ENCODE measurements around the gene OPCML. TPM values are rescaled to one million over a fixed set of nuclear protein-coding genes. Genes with fewer than 3 reads are reported as not detected.

Gene OPCML
- total RNA-seq, 1 experiment from 2014 or later: 0.94 TPM

GRCh38 chr11:133173810-133174412, 358.4 kb downstream of the OPCML start:
- no peak for DNase-seq
- Histone ChIP-seq H3K23me2 (ENCODE audit: insufficient read length, low read depth, low read length, poor library complexity, severe bottlenecking) (no peaks in the 10 kb centered on the region), H3K27me3 (ENCODE audit: insufficient read depth, low read length) (no peaks in the 10 kb centered on the region), H2AFZ (ENCODE audit: low read length) (no peak overlapping the region), H3K56ac (ENCODE audit: insufficient read length, low read depth, low read length) (no peak overlapping the region), H2BK12ac (ENCODE audit: insufficient read length, low read depth, low read length) (no peak overlapping the region), H2BK20ac (ENCODE audit: low read depth, low read length, poor library complexity, severe bottlenecking) (no peak overlapping the region), H2AK5ac (ENCODE audit: insufficient read length, low read length) (no peak overlapping the region), H3K14ac (ENCODE audit: insufficient read depth, low read length) (no peak overlapping the region), H2BK120ac (ENCODE audit: low read depth, low read length, poor library complexity, severe bottlenecking) (no peak overlapping the region), H4K5ac (ENCODE audit: insufficient read length, low read depth, low read length) (no peak overlapping the region), H3K79me1 (ENCODE audit: insufficient read depth, low read depth, low read length, poor library complexity, severe bottlenecking) (no peaks in the 10 kb centered on the region), H3K9me3 (ENCODE audit: control insufficient read depth, low read depth, low read length) (no peaks in the 10 kb centered on the region), H3T11ph (ENCODE audit: low read length) (no peak overlapping the region), H3K18ac (ENCODE audit: insufficient read length, low read depth, low read length) (no peak overlapping the region), H3K23ac (ENCODE audit: insufficient read length, low read depth, low read length) (no peak overlapping the region), H3K4me2 (ENCODE audit: insufficient read depth, insufficient read length, low read length) (no peak overlapping the region), H4K91ac (ENCODE audit: insufficient read length, low read depth, low read length) (no peak overlapping the region), H3K9ac (ENCODE audit: extremely low read depth, insufficient read length, low read length) (no peak overlapping the region), H3K27ac (ENCODE audit: insufficient read length, low read depth, low read length) (no peak overlapping the region), H2BK15ac (ENCODE audit: low read depth, low read length) (no peak overlapping the region), H4K8ac (replicated peaks; ENCODE audit: insufficient read length, low read depth, low read length) (no peak overlapping the region), H2BK5ac (ENCODE audit: insufficient read length, low read length) (no peak overlapping the region), H4K20me1 (ENCODE audit: control insufficient read depth, insufficient read depth, insufficient read length) (no peaks in the 10 kb centered on the region), H3K4me1 (ENCODE audit: insufficient read depth, low read length) (no peaks in the 10 kb centered on the region), H3K79me2 (ENCODE audit: insufficient read depth, low read length) (no peaks in the 10 kb centered on the region), H3K4ac (ENCODE audit: low read depth, low read length) (no peak overlapping the region)
- no peak for TF ChIP-seq CTCF (conservative IDR thresholded peaks at IDR 0.05)
- no CpG with 5 or more reads among the region's 16 CpGs for WGBS (ENCODE audit: extremely low coverage, insufficient read length, low lambda C conversion rate)
- no peaks in the 10 kb centered on the region for H3K36me3 Mint-ChIP-seq (ENCODE audit: insufficient read depth in 1 of 3, low read depth in 3 of 3)
- H3K27me3 Mint-ChIP-seq (ENCODE audit: low read depth): no peaks in the 10 kb centered on the region
- H3K27ac Mint-ChIP-seq: no peak overlapping the region
- H3K4me1 Mint-ChIP-seq: no peaks in the 10 kb centered on the region
- H3K9me3 Mint-ChIP-seq: no peaks in the 10 kb centered on the region
- H3K4me3 Mint-ChIP-seq: no peak overlapping the region

Data from H9 (cell line).